H9 (cell line): ENCODE results near the gene ME3. TPM values are rescaled to one million over a fixed set of nuclear protein-coding genes. Genes with fewer than 3 reads are reported as not detected.

Source experiments
- DNase-seq: peaks from one replicate; pipeline ENCODE4 v3.0.0-alpha.2; 2017
- H2AFZ ChIP-seq: one replicate; pipeline ENCODE4 v1.6.1; 2013; ENCODE audit warnings: mild to moderate bottlenecking, low read length, control low read depth, moderate library complexity
- H2AK5ac ChIP-seq: 2 replicates; pipeline ENCODE4 v1.6.1; 2013; ENCODE audit warnings: low read length, control low read depth, mixed read lengths; ENCODE audit not compliant: insufficient read length
- H2BK120ac ChIP-seq: one replicate; pipeline ENCODE4 v1.6.1; 2013; ENCODE audit warnings: low read depth, mild to moderate bottlenecking, low read length, control low read depth, inconsistent platforms; ENCODE audit not compliant: poor library complexity, severe bottlenecking
- H2BK12ac ChIP-seq: 2 replicates; pipeline ENCODE4 v1.6.1; 2013; ENCODE audit warnings: low read length, control low read depth, mixed read lengths, low read depth; ENCODE audit not compliant: insufficient read length
- H2BK15ac ChIP-seq: 2 replicates; pipeline ENCODE4 v1.6.1; 2013; ENCODE audit warnings: low read depth, low read length, control low read depth
- H2BK20ac ChIP-seq: one replicate; pipeline ENCODE4 v1.6.1; 2013; ENCODE audit warnings: low read depth, mild to moderate bottlenecking, low read length, control low read depth, inconsistent platforms; ENCODE audit not compliant: poor library complexity, severe bottlenecking
- H2BK5ac ChIP-seq: 2 replicates; pipeline ENCODE4 v1.6.1; 2013; ENCODE audit warnings: low read length, control low read depth, mixed read lengths; ENCODE audit not compliant: insufficient read length
- H3K14ac ChIP-seq: 2 replicates; pipeline ENCODE4 v1.6.1; 2013; ENCODE audit warnings: low read length, control low read depth; ENCODE audit not compliant: insufficient read depth
- H3K18ac ChIP-seq: 2 replicates; pipeline ENCODE4 v1.6.1; 2013; ENCODE audit warnings: low read depth, mild to moderate bottlenecking, mixed read lengths, low read length, control low read depth; ENCODE audit not compliant: insufficient read length
- H3K23ac ChIP-seq: 2 replicates; pipeline ENCODE4 v1.6.1; 2013; ENCODE audit warnings: low read length, control low read depth, mixed read lengths, low read depth; ENCODE audit not compliant: insufficient read length
- H3K23me2 ChIP-seq: 2 replicates; pipeline ENCODE4 v1.6.1; 2013; ENCODE audit warnings: low read depth, mild to moderate bottlenecking, mixed read lengths, low read length, control low read depth; ENCODE audit not compliant: insufficient read length, poor library complexity, severe bottlenecking
- H3K27ac ChIP-seq: 2 replicates; pipeline ENCODE4 v1.5.1; 2013; ENCODE audit warnings: low read length, control low read depth, mixed read lengths, low read depth; ENCODE audit not compliant: insufficient read length
- H3K27me3 ChIP-seq: 2 replicates; pipeline ENCODE4 v1.6.1; 2013; ENCODE audit warnings: low read length, control low read depth, inconsistent platforms; ENCODE audit not compliant: insufficient read depth
- H3K4ac ChIP-seq: 2 replicates; pipeline ENCODE4 v1.6.1; 2013; ENCODE audit warnings: low read depth, mild to moderate bottlenecking, control low read depth, inconsistent platforms, low read length, moderate library complexity
- H3K4me1 ChIP-seq: 2 replicates; pipeline ENCODE4 v1.6.1; 2013; ENCODE audit warnings: low read length, control low read depth, inconsistent platforms; ENCODE audit not compliant: insufficient read depth
- H3K4me2 ChIP-seq: 2 replicates; pipeline ENCODE4 v1.6.1; 2013; ENCODE audit warnings: low read length, control low read depth, mixed read lengths; ENCODE audit not compliant: insufficient read length, insufficient read depth
- H3K56ac ChIP-seq: 2 replicates; pipeline ENCODE4 v1.6.1; 2013; ENCODE audit warnings: low read depth, mild to moderate bottlenecking, mixed read lengths, low read length, control low read depth; ENCODE audit not compliant: insufficient read length
- H3K79me1 ChIP-seq: 2 replicates; pipeline ENCODE4 v1.6.1; 2013; ENCODE audit warnings: low read depth, mild to moderate bottlenecking, moderate library complexity, low read length, control low read depth, inconsistent platforms; ENCODE audit not compliant: insufficient read depth, poor library complexity, severe bottlenecking
- H3K79me2 ChIP-seq: 2 replicates; pipeline ENCODE4 v1.6.1; 2013; ENCODE audit warnings: low read length, control low read depth, inconsistent platforms; ENCODE audit not compliant: insufficient read depth
- H3K9ac ChIP-seq: 2 replicates; pipeline ENCODE4 v1.6.1; 2013; ENCODE audit warnings: low read length, control low read depth, mixed read lengths; ENCODE audit not compliant: insufficient read length; ENCODE audit errors: extremely low read depth
- H3K9me3 ChIP-seq: one replicate; pipeline ENCODE4 v1.6.1; 2013; ENCODE audit warnings: low read depth, low read length, inconsistent platforms; ENCODE audit not compliant: control insufficient read depth
- H3T11ph ChIP-seq: one replicate; pipeline ENCODE4 v1.6.1; 2013; ENCODE audit warnings: mild to moderate bottlenecking, low read length, control low read depth, inconsistent platforms
- H4K20me1 ChIP-seq: one replicate; pipeline ENCODE4 v1.6.1; 2013; ENCODE audit not compliant: control insufficient read depth, insufficient read length, insufficient read depth
- H4K5ac ChIP-seq: 2 replicates; pipeline ENCODE4 v1.6.1; 2013; ENCODE audit warnings: low read depth, mild to moderate bottlenecking, mixed read lengths, low read length, control low read depth; ENCODE audit not compliant: insufficient read length
- H4K8ac ChIP-seq: replicated peaks from 2 replicates; pipeline ENCODE4 v1.6.1; 2013; ENCODE audit warnings: low read length, control low read depth, mixed read lengths, low read depth; ENCODE audit not compliant: insufficient read length
- H4K91ac ChIP-seq: 2 replicates; pipeline ENCODE4 v1.6.1; 2013; ENCODE audit warnings: low read depth, mild to moderate bottlenecking, moderate library complexity, mixed read lengths, low read length, control low read depth; ENCODE audit not compliant: insufficient read length
- H3K27ac Mint-ChIP-seq, 3 experiments: 2 replicates in 2 of 3; 3 replicates in 1 of 3; pipeline ENCODE4 v1.8.0; 2020 to 2021; ENCODE audit warnings: mixed read lengths in 3 of 3, mild to moderate bottlenecking in 1 of 3, moderate library complexity in 1 of 3
- H3K27me3 Mint-ChIP-seq: 2 replicates; pipeline ENCODE4 v1.8.0; 2021; ENCODE audit warnings: low read depth, mild to moderate bottlenecking, moderate library complexity, mixed read lengths
- H3K36me3 Mint-ChIP-seq, 3 experiments: 2 replicates in 2 of 3; 3 replicates in 1 of 3; pipeline ENCODE4 v1.8.0; 2020 to 2021; ENCODE audit warnings: low read depth in 3 of 3, mixed read lengths in 3 of 3; ENCODE audit not compliant: insufficient read depth in 1 of 3
- H3K4me1 Mint-ChIP-seq, 2 experiments: 2 replicates each; pipeline ENCODE4 v1.8.0; 2020; ENCODE audit warnings: mixed read lengths in 2 of 2
- H3K4me3 Mint-ChIP-seq, 2 experiments: 2 replicates in 1 of 2; 3 replicates in 1 of 2; pipeline ENCODE4 v1.8.0; 2020 to 2021; ENCODE audit warnings: mild to moderate bottlenecking in 2 of 2, mixed read lengths in 2 of 2, moderate library complexity in 1 of 2
- H3K9me3 Mint-ChIP-seq, 2 experiments: 2 replicates in 1 of 2; 3 replicates in 1 of 2; pipeline ENCODE4 v1.8.0; 2020; ENCODE audit warnings: mild to moderate bottlenecking in 2 of 2, mixed read lengths in 2 of 2, moderate library complexity in 1 of 2
- WGBS: extraction: QIAGEN DNeasy Blood & Tissue Kit; methylation state at CpG from one replicate; pipeline ENCODE4 v1.1.7; 2013; ENCODE audit warnings: missing lambda C conversion rate, low lambda C conversion rate, mixed read lengths; ENCODE audit not compliant: insufficient read length; ENCODE audit errors: extremely low coverage; 5-methylcytosine and 5-hydroxymethylcytosine counted together
- total RNA-seq: library from RNA; stranded (reverse); gene quantifications from 2 replicates; pipeline ENCODE4 v1.2.1, GENCODE V29; 2021
- TF ChIP-seq, protein P1 (sequence below): fragments of 200-600 bp; sonication (generic); conservative IDR thresholded peaks from 3 replicates; pipeline ENCODE4 v1.8.0; 2021; ENCODE audit warnings: antibody characterized with exemption, mild to moderate bottlenecking

ME3 gene
- total RNA-seq, 1 experiment from 2014 or later: 2.8 TPM

DNA sequence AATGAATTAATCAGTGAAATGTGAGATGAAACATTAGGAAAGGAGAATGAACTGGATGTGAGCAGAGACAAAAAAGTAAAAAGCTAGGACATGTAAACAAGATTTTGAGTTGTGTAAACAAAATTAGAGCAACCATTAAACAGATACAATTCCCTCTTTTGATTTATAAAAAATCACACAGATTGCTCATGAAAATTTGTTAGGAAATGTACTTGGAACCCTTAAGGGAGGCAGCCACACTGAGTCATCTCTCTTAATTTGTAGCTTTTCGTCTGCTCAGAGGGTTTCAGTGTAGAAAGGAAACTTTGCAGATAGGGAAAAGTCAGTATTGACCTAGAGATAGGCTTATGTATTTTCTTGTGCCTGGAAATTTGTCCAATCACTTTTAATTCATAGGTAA is 49.6 kb upstream of the ME3 start:
- H3K9me3 ChIP-seq: no peaks in the 10 kb centered on the region
- H3K4me1 ChIP-seq: 0 out of 2 replicates have a peak, but pooled peaks cover 2% of the 10 kb centered on the region
- peaks cover 19 to 23% of the 10 kb centered on the region in 2 experiments for H3K9me3 Mint-ChIP-seq
- H3K79me1 ChIP-seq: no peaks in the 10 kb centered on the region
- no peak overlapping the region for H3K18ac ChIP-seq
- DNase-seq: no peak
- H3T11ph ChIP-seq: no peak overlapping the region
- no peaks in the 10 kb centered on the region for H3K27me3 ChIP-seq
- no peak overlapping the region for H2BK20ac ChIP-seq
- no peaks in the 10 kb centered on the region for H3K79me2 ChIP-seq
- H2AFZ ChIP-seq: no peak overlapping the region
- H3K23ac ChIP-seq: no peak overlapping the region
- H2BK12ac ChIP-seq: no peak overlapping the region
- H2BK5ac ChIP-seq: no peak overlapping the region
- no peak overlapping the region for H2BK120ac ChIP-seq
- peaks cover 0 to 5% of the 10 kb centered on the region in 2 experiments; a peak in 2 of 4 replicates for H3K4me1 Mint-ChIP-seq
- H3K27me3 Mint-ChIP-seq: no peaks in the 10 kb centered on the region; the same call in 1 of the 2 replicates
- H2BK15ac ChIP-seq: no peak overlapping the region
- TF ChIP-seq, protein P1, sequence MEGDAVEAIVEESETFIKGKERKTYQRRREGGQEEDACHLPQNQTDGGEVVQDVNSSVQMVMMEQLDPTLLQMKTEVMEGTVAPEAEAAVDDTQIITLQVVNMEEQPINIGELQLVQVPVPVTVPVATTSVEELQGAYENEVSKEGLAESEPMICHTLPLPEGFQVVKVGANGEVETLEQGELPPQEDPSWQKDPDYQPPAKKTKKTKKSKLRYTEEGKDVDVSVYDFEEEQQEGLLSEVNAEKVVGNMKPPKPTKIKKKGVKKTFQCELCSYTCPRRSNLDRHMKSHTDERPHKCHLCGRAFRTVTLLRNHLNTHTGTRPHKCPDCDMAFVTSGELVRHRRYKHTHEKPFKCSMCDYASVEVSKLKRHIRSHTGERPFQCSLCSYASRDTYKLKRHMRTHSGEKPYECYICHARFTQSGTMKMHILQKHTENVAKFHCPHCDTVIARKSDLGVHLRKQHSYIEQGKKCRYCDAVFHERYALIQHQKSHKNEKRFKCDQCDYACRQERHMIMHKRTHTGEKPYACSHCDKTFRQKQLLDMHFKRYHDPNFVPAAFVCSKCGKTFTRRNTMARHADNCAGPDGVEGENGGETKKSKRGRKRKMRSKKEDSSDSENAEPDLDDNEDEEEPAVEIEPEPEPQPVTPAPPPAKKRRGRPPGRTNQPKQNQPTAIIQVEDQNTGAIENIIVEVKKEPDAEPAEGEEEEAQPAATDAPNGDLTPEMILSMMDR: no peak
- no peaks in the 10 kb centered on the region for H4K20me1 ChIP-seq
- peaks cover 2 to 16% (median 8%) of the 10 kb centered on the region in 3 experiments; a peak in 5 of 7 replicates for H3K36me3 Mint-ChIP-seq
- H4K8ac ChIP-seq: no peak overlapping the region
- no peak overlapping the region for H3K4me3 Mint-ChIP-seq
- no peak overlapping the region for H3K9ac ChIP-seq
- no peak overlapping the region for H3K4ac ChIP-seq
- H4K91ac ChIP-seq: no peak overlapping the region
- H3K56ac ChIP-seq: no peak overlapping the region
- no peak overlapping the region for H4K5ac ChIP-seq
- no CpG with 5 or more reads among the region's 1 CpG for WGBS
- H2AK5ac ChIP-seq: no peak overlapping the region
- no peaks in the 10 kb centered on the region for H3K23me2 ChIP-seq
- no peak overlapping the region for H3K4me2 ChIP-seq
- H3K27ac ChIP-seq: no peak overlapping the region
- H3K27ac Mint-ChIP-seq: no peak overlapping the region
- H3K14ac ChIP-seq: no peak overlapping the region
